ENCODE data around the gene ELP5. TPM values are rescaled to one million over a fixed set of nuclear protein-coding genes. Genes with fewer than 3 reads are reported as not detected.

The ELP5 gene, protein sequence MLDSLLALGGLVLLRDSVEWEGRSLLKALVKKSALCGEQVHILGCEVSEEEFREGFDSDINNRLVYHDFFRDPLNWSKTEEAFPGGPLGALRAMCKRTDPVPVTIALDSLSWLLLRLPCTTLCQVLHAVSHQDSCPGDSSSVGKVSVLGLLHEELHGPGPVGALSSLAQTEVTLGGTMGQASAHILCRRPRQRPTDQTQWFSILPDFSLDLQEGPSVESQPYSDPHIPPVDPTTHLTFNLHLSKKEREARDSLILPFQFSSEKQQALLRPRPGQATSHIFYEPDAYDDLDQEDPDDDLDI
- total RNA-seq = 16.5 and 20.0 TPM in 2 replicates

DNA sequence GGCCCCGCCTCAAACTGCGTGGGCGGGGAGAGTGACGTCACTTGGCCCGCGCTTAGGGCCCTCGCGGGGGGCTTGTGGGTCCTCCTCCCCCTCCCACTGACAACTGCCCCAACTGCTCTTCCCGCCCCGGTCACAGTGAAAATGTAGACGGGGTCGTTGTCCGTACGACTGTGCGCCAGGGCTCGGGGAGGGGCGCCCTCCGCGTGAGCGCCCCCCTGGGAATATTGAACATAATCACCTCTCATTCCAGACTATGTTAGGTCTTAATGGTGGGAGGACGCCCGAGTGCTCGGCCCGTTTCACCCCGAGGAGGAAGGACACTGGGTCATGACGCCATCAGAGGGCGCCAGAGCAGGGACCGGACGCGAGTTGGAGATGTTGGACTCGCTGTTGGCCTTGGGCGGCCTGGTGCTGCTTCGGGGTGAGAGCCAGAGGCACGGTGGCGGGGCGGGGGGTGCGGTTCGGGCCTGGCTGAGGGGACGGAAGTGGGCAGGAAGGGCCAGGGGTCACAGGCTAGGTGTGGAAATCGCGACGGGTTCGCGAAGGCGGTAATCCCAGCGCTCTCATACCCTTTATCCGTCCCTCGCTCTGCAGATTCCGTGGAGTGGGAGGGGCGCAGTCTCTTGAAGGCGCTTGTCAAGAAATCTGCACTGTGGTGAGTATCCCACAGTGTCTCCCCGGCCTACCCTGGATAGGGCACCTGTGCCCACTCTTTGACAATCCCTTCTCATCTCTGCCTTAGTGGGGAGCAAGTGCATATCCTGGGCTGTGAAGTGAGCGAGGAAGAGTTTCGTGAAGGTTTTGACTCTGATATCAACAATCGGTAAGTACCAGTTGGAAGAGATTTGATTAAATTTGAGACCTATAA, at the start of gene ELP5:
ELP5 (plus strand) TSS at position 40 of the 868 bp plus-strand sequence; CDS start at position 376, 336 bp downstream.
- FAIRE-seq (no peak), DNase-seq (ENCODE audit: low read depth) (peak; percentile 84)
- Histone ChIP-seq H3K36me3 (ENCODE audit: control insufficient read depth, insufficient read depth, low read length) (peaks cover 3% of the 10 kb centered on the region), H3K27me3 (ENCODE audit: control insufficient read depth, insufficient read depth, low read length) (no peaks in the 10 kb centered on the region), H3K4me3 (ENCODE audit: low read depth, low read length) (peak within 1 kb of the TSS; percentile 54)
- TF ChIP-seq CTCF (IDR thresholded peaks at IDR 0.05; ENCODE audit: insufficient read depth, low read length, severe bottlenecking) = peak; percentile 38

GRCh38 chr17:7203391-7203790, 48.6 kb upstream of the ELP5 start:
- DNase-seq (ENCODE audit: low read depth) (no peak), FAIRE-seq (no peak)
- TF ChIP-seq CTCF (IDR thresholded peaks at IDR 0.05; ENCODE audit: insufficient read depth, low read length, severe bottlenecking) = no peak
- Histone ChIP-seq H3K4me3 (ENCODE audit: low read depth, low read length) (no peak overlapping the region), H3K36me3 (ENCODE audit: control insufficient read depth, insufficient read depth, low read length) (no peaks in the 10 kb centered on the region), H3K27me3 (ENCODE audit: control insufficient read depth, insufficient read depth, low read length) (no peaks in the 10 kb centered on the region)

DNA sequence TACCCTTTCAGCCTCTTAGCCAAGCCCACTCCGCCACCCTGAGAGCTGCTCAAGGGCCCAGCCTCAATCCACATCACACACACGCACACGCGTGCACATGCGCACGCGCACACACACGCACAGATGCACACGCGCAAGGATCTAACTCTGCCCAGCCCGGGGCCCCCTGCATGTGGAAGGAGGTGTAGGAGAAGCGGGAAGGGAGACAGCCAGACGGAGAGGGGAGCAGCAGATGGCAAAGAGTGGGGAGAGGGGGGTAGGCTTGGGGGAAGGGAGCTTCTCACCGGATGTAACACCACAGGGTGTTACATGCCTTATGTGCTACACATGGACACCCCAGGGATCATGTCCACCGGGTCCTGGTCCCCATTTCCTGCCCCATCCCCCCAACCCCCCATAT, 47.7 kb upstream of the ELP5 start:
- FAIRE-seq (no peak), DNase-seq (ENCODE audit: low read depth) (no peak)
- no peak for TF ChIP-seq CTCF (IDR thresholded peaks at IDR 0.05; ENCODE audit: insufficient read depth, low read length, severe bottlenecking)
- Histone ChIP-seq H3K36me3 (ENCODE audit: control insufficient read depth, insufficient read depth, low read length) (no peaks in the 10 kb centered on the region), H3K27me3 (ENCODE audit: control insufficient read depth, insufficient read depth, low read length) (no peaks in the 10 kb centered on the region), H3K4me3 (ENCODE audit: low read depth, low read length) (peak overlapping the region; percentile 48)

GRCh38 chr17:7204828-7205461, 47.1 kb upstream of the ELP5 start:
- H3K36me3 ChIP-seq (ENCODE audit: control insufficient read depth, insufficient read depth, low read length) = no peaks in the 10 kb centered on the region
- no peak for FAIRE-seq
- H3K27me3 ChIP-seq (ENCODE audit: control insufficient read depth, insufficient read depth, low read length) = no peaks in the 10 kb centered on the region
- DNase-seq (ENCODE audit: low read depth) = peak; percentile 63
- peak overlapping the region; percentile 48 for H3K4me3 ChIP-seq (ENCODE audit: low read depth, low read length)
- no peak for TF ChIP-seq CTCF (IDR thresholded peaks at IDR 0.05; ENCODE audit: insufficient read depth, low read length, severe bottlenecking)

- Histone ChIP-seq H3K36me3 (ENCODE audit: control insufficient read depth, insufficient read depth, low read length) (no peaks in the 10 kb centered on the region), H3K4me3 (ENCODE audit: low read depth, low read length) (peak overlapping the region; percentile 48), H3K27me3 (ENCODE audit: control insufficient read depth, insufficient read depth, low read length) (no peaks in the 10 kb centered on the region)
- DNase-seq (ENCODE audit: low read depth) = no peak
- TF ChIP-seq CTCF (IDR thresholded peaks at IDR 0.05; ENCODE audit: insufficient read depth, low read length, severe bottlenecking) = no peak
- no peak for FAIRE-seq
Observed at GRCh38 chr17:7205561-7205960, 46.5 kb upstream of the ELP5 start.
